PC-3 (cell line): ENCODE results near the gene MKRN2. TPM values are rescaled to one million over a fixed set of nuclear protein-coding genes. Genes with fewer than 3 reads are reported as not detected.

ENCODE experiments used
- ATAC-seq: fragments of 200-7000 bp; cut with Tn5 transposase; 2 replicates; pipeline ENCODE4 v1.9.1; 2020; ENCODE audit warnings: mild to moderate bottlenecking, moderate library complexity
- BruUV-seq: library from RNA; stranded (reverse); fragments of 400-500 nt; replicated peaks from 2 replicates; lab custom pipeline; 2021; lab: Mats Ljungman, UMichigan
- CTCF ChIA-PET: fragments of 300-600 bp; sonication (Branson Sonifier 250); formaldehyde crosslinking; loops from one replicate; lab custom pipeline; 2022; ENCODE audit warnings: antibody characterized with exemption; lab: Charles Lee
- POLR2A ChIA-PET: fragments of 300-600 bp; sonication (Branson Sonifier 250); formaldehyde crosslinking; loops from one replicate; lab custom pipeline; 2022; ENCODE audit warnings: antibody characterized with exemption; ENCODE audit not compliant: unreplicated experiment; lab: Charles Lee
- DNase-seq: peaks from one replicate; pipeline ENCODE4 v3.0.0-alpha.2; 2015
- H2AFZ ChIP-seq: fragments of 300-600 bp; sonication (generic); 2 replicates; pipeline ENCODE4 v1.6.0; 2016; ENCODE audit warnings: antibody characterized with exemption, low read length
- H3F3A ChIP-seq: fragments of 300-600 bp; sonication (generic); one replicate; pipeline ENCODE4 v1.6.0; 2017; ENCODE audit warnings: antibody characterized with exemption, low read length, control low read depth, mild to moderate bottlenecking; ENCODE audit not compliant: unreplicated experiment
- H3K27ac ChIP-seq: fragments of 300-600 bp; sonication (generic); 2 replicates; pipeline ENCODE4 v1.5.1; 2016; ENCODE audit warnings: mild to moderate bottlenecking, low read length
- H3K27me3 ChIP-seq: fragments of 300-600 bp; sonication (generic); 2 replicates; pipeline ENCODE4 v1.6.1; 2016; ENCODE audit warnings: low read length, mixed read lengths
- H3K36me3 ChIP-seq: fragments of 300-600 bp; sonication (generic); 2 replicates; pipeline ENCODE4 v1.6.1; 2016; ENCODE audit warnings: low read depth, mixed run types, low read length, mixed read lengths
- H3K4me1 ChIP-seq: fragments of 300-600 bp; sonication (generic); 2 replicates; pipeline ENCODE4 v1.5.1; 2016; ENCODE audit warnings: low read length; ENCODE audit not compliant: insufficient read depth
- H3K4me2 ChIP-seq: fragments of 300-600 bp; sonication (generic); 2 replicates; pipeline ENCODE4 v1.6.0; 2016; ENCODE audit warnings: low read length
- H3K4me3 ChIP-seq: fragments of 300-600 bp; sonication (generic); 2 replicates; pipeline ENCODE4 v1.5.1; 2016; ENCODE audit warnings: mild to moderate bottlenecking, low read length, mixed read lengths
- H3K79me2 ChIP-seq: fragments of 300-600 bp; sonication (generic); 2 replicates; pipeline ENCODE4 v1.6.1; 2017; ENCODE audit warnings: low read length, mixed read lengths
- H3K9ac ChIP-seq: fragments of 300-600 bp; sonication (generic); 2 replicates; pipeline ENCODE4 v1.6.0; 2016; ENCODE audit warnings: mild to moderate bottlenecking, low read length
- H3K9me2 ChIP-seq: fragments of 300-600 bp; sonication (generic); replicated peaks from 2 replicates; pipeline ENCODE4 v1.6.1; 2016; ENCODE audit warnings: mixed run types, low read length, mixed read lengths
- H3K9me3 ChIP-seq: fragments of 300-600 bp; sonication (generic); 2 replicates; pipeline ENCODE4 v1.6.1; 2016; ENCODE audit warnings: low read length, mixed read lengths
- H4K20me1 ChIP-seq: fragments of 300-600 bp; sonication (generic); 2 replicates; pipeline ENCODE4 v1.6.1; 2016; ENCODE audit warnings: low read length, mixed read lengths
- CTCF ChIP-seq: fragments of 300-600 bp; sonication (generic); conservative IDR thresholded peaks from 2 replicates; pipeline ENCODE4 v1.5.1; 2017; ENCODE audit warnings: antibody characterized with exemption, low read depth, mild to moderate bottlenecking, low read length
- EZH2 ChIP-seq: fragments of 300-600 bp; sonication (generic); IDR thresholded peaks from one replicate; pipeline ENCODE4 v1.6.1; 2017; ENCODE audit warnings: antibody characterized with exemption, mild to moderate bottlenecking, low read length; ENCODE audit not compliant: unreplicated experiment
- EZH2phosphoT487 ChIP-seq: fragments of 300-600 bp; sonication (generic); IDR thresholded peaks from 2 replicates; pipeline ENCODE4 v1.6.1; 2018; ENCODE audit warnings: mild to moderate bottlenecking, antibody characterized with exemption, low read length, borderline replicate concordance
- intact Hi-C: fragments of 100-400 bp; cut with micrococcal nuclease; formaldehyde crosslinking; loops from 2 replicates; pipeline ENCODE4 v1.9.0; 2023
- total RNA-seq: library from RNA; depleted of rRNA; stranded (reverse); fragments of >200 nt; gene quantifications from 2 replicates; pipeline ENCODE4 v1.2.3, GENCODE V29; 2014

Gene MKRN2
- total RNA-seq, 1 experiment from 2014 or later: 45.8 TPM

- no peak overlapping the region for H3K4me3 ChIP-seq
- H3K9me2 ChIP-seq: no peaks in the 10 kb centered on the region
- CTCF ChIA-PET: no interaction called here
- no peaks in the 10 kb centered on the region for H4K20me1 ChIP-seq
- H3K36me3 ChIP-seq: peaks cover 66% of the 10 kb centered on the region
- H3K9ac ChIP-seq: no peak overlapping the region
- no peak overlapping the region for H2AFZ ChIP-seq
- H3K27me3 ChIP-seq: no peaks in the 10 kb centered on the region
- H3K27ac ChIP-seq: no peak overlapping the region
- H3K4me1 ChIP-seq: no peaks in the 10 kb centered on the region
- H3K79me2 ChIP-seq: no peaks in the 10 kb centered on the region
- TF ChIP-seq EZH2 (no peak), CTCF (no peak), EZH2phosphoT487 (no peak)
- POLR2A ChIA-PET: no interaction called here
- intact Hi-C loops: no loop called here
- DNase-seq (no peak), ATAC-seq (no peak)
- H3K4me2 ChIP-seq: no peak overlapping the region
- no peaks in the 10 kb centered on the region for H3F3A ChIP-seq
- BruUV-seq: no TSS peak
- no peaks in the 10 kb centered on the region for H3K9me3 ChIP-seq
Measured at GRCh38 chr3:12574131-12574530, 17.2 kb downstream of the MKRN2 start.

GRCh38 chr3:12574661-12575060 is 17.8 kb downstream of the MKRN2 start:
- Histone ChIP-seq H3K9me3 (no peaks in the 10 kb centered on the region), H3K9me2 (no peaks in the 10 kb centered on the region), H3F3A (no peaks in the 10 kb centered on the region), H4K20me1 (no peaks in the 10 kb centered on the region), H3K36me3 (peaks cover 69% of the 10 kb centered on the region), H3K27me3 (no peaks in the 10 kb centered on the region), H3K79me2 (no peaks in the 10 kb centered on the region), H3K4me2 (no peak overlapping the region), H3K4me3 (no peak overlapping the region), H2AFZ (no peak overlapping the region), H3K27ac (no peak overlapping the region), H3K9ac (no peak overlapping the region), H3K4me1 (0 out of 2 replicates have a peak, but pooled peaks cover 3% of the 10 kb centered on the region)
- POLR2A ChIA-PET: no interaction called here
- CTCF ChIA-PET: no interaction called here
- BruUV-seq: no TSS peak
- no peak for ATAC-seq
- TF ChIP-seq CTCF: no peak
- no peak for TF ChIP-seq EZH2phosphoT487
- no peak for TF ChIP-seq EZH2
- DNase-seq: no peak
- intact Hi-C loops: no loop called here

- H3K79me2 ChIP-seq: no peaks in the 10 kb centered on the region
- CTCF ChIA-PET: interaction anchor here (0.6 kb wide), 1 partner anchor 703 kb away, joined by 7 read pairs; no protein-coding TSS in a partner anchor
- H3K4me1 ChIP-seq: 0 out of 2 replicates have a peak, but pooled peaks cover 6% of the 10 kb centered on the region
- ATAC-seq (no peak), DNase-seq (no peak)
- no peaks in the 10 kb centered on the region for H3F3A ChIP-seq
- POLR2A ChIA-PET: no interaction called here
- BruUV-seq: no TSS peak
- no peaks in the 10 kb centered on the region for H4K20me1 ChIP-seq
- no peak overlapping the region for H3K4me3 ChIP-seq
- no peaks in the 10 kb centered on the region for H3K9me2 ChIP-seq
- no peak overlapping the region for H2AFZ ChIP-seq
- no peak overlapping the region for H3K27ac ChIP-seq
- H3K4me2 ChIP-seq: no peak overlapping the region
- H3K27me3 ChIP-seq: no peaks in the 10 kb centered on the region
- H3K9me3 ChIP-seq: no peaks in the 10 kb centered on the region
- no peak for TF ChIP-seq EZH2
- TF ChIP-seq CTCF: no peak
- no peak for TF ChIP-seq EZH2phosphoT487
- no peak overlapping the region for H3K9ac ChIP-seq
- intact Hi-C loops: no loop called here
- H3K36me3 ChIP-seq: peaks cover 57% of the 10 kb centered on the region
Measured at GRCh38 chr3:12577379-12577778, 20.5 kb downstream of the MKRN2 start.
